ENCODE data around the gene PERM1. TPM values are rescaled to one million over a fixed set of nuclear protein-coding genes. Genes with fewer than 3 reads are reported as not detected.

Gene PERM1
- total RNA-seq, 4 donors from 2014 or later, result 0.94 TPM; not detected in 3

DNA sequence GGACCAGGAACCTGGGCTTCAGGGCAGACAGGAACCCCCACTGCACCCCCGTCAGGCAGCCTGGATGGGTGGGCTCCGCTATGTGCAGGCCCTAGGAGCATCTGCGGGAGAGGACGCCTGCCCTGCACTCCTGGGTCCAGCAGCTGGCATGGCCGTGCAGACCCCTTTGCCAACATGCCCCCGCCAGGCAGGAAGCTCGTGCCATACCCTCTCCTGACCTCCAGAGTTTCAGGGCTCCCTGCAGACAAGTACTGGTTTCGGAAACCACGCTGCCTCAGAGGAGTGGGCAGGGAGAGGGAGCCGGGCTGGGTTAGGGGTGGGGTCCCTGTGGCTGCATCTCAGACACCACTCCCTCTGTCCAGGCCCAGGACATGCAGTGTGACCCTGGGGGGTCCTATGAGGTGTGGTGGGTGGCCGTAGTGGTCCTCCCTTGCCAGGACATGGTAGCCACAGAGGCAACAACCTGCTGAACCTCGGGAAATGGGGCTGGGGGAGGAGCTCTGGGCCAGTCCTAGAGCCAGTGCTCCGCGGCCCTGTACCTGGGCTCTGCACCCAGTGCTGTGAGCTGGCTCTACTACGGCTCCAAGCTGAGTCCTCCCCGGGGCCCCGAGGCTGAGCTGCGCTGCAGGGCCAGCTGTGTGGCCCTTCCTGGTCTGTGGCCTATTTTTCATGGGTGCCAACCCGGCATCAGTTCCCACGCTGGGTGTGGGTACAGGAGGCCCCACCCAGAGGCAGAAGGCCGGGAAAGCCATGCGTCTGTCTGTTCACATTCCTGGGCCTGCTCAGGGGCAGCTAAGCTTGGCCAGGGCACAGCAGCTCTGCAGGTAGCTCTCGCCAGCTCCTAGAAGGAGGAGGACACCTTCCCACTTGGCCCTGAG, 14.2 kb downstream of the PERM1 start:
- TF ChIP-seq, protein P1, sequence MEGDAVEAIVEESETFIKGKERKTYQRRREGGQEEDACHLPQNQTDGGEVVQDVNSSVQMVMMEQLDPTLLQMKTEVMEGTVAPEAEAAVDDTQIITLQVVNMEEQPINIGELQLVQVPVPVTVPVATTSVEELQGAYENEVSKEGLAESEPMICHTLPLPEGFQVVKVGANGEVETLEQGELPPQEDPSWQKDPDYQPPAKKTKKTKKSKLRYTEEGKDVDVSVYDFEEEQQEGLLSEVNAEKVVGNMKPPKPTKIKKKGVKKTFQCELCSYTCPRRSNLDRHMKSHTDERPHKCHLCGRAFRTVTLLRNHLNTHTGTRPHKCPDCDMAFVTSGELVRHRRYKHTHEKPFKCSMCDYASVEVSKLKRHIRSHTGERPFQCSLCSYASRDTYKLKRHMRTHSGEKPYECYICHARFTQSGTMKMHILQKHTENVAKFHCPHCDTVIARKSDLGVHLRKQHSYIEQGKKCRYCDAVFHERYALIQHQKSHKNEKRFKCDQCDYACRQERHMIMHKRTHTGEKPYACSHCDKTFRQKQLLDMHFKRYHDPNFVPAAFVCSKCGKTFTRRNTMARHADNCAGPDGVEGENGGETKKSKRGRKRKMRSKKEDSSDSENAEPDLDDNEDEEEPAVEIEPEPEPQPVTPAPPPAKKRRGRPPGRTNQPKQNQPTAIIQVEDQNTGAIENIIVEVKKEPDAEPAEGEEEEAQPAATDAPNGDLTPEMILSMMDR (IDR thresholded peaks at IDR 0.05; ENCODE audit: low read depth), result no peak

DNA sequence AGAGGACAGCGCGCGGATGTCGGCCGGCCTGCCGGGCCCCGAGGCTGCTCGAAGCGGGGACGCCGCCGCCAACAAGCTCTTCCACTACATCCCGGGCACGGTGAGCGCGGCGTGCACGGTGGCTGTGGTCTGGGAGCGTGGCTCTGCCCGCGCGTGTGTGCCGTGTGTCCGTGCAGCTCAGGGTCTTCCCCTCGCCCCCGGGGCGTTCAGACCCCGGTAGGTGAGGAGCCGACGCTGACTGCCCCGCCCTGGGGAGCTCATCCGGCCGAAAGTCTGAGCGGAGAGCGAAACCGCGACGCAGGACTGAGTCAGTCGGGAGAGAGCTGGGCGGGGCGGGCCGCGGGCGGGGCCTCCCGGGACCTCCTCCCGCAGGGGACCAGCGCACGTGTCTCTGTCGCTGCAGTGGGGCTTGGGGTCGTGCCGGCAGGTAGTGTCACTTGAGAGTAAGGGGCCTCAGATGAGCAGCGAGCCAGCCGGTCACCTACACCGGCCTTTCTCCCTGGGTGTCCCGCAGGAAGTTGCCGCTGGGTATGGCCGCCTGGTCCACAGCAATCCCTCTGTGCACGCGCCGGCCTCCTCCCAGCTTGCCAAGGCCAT, 15.1 kb downstream of the PERM1 start:
- TF ChIP-seq, protein P1 (IDR thresholded peaks at IDR 0.05; ENCODE audit: low read depth), result no peak

DNA sequence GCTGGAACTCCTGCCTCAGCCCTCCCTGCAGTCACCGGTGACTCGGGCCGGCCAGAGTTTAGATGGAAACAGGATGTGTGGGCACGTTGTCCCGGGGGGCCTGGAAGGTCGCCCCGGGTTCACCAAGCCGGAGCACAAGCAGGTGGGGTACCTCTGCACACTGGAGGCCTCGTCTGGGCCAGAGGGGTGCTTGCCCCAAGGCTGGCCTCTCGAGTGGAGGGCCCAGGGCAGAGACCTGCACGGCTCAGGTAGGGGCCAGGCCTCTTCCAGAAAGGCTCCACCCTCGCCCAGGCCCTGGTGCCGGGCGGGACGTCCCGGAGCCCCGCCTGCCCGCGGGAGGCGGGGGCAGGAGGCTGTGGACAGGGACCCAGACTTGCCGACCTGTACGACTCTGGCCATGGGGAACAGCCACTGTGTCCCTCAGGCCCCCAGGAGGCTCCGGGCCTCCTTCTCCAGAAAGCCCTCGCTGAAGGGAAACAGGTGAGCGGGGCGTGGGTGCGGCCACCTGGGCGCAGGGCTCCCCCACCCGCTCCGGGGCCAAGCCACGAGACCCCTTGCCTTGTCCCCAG, 15.7 kb downstream of the PERM1 start, which contains the start of gene PLEKHN1:
TSS of gene PLEKHN1 (plus strand) at position 348 of the 569 bp plus-strand sequence. CDS start at position 398, 50 bp downstream.
- TF ChIP-seq, protein P1 (IDR thresholded peaks at IDR 0.05; ENCODE audit: low read depth), result no peak

DNA sequence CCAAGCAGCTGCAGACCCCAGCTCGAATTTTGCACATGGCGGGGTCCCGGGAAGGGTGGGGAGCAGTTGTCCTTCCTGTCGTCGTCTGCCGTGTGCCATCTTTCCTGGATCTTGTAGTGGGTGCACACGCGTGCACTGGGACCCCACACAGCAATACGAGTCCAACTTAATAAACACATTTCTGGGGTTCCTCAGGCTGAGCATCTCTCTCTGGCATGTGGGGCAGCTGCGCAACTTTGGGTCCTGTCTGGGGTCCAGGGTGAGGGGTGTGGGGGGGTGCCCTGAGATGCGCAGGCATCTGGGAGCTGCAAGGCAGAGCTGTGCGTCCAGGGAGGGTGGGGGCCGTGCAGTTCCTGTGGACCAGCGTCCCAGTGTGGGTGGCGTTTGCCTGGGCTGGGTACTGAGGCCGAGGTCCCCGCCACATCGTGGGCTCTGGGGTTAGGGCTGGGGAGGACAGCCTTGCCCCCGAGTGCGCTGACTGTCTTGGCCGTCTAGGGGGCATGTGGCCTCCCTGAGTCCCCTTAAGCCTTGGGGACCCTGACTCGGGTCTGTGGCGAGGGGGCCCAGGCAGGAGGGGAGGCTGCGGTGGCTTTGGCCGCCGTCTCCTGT, 16.3 kb downstream of the PERM1 start:
- TF ChIP-seq, protein P1 (IDR thresholded peaks at IDR 0.05; ENCODE audit: low read depth), result no peak

DNA sequence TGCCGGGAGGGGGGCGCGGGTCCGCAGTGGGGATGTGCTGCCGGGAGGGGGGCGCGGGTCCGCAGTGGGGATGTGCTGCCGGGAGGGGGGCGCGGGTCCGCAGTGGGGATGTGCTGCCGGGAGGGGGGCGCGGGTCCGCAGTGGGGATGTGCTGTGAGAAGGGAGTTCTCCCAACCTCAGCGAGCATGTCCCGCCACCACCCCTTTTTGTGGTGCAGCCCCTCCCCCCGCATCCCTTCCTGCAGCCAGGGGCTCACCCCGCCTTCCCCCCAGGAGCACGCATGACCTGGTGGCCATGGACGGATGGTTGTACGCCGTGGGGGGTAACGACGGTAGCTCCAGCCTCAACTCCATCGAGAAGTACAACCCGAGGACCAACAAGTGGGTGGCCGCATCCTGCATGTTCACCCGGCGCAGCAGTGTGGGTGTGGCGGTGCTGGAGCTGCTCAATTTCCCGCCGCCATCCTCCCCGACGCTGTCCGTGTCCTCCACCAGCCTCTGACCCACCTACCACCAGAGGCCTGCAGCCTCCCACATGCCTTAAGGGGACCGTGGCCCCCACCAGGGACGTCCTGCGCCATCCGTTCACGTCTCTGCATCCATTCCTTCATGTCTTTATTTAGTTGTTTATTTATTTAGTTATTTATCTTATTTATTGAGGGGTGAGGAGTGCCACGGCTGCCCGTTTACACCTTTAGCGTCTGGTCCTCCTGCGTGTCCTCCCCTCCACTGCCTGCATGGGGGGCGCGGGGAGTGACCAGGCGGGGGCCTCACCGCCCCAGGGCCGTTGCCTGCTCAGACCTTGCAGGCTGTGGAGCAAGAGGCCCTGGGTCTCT, 17.0 kb downstream of the PERM1 start:
- TF ChIP-seq, protein P1 (IDR thresholded peaks at IDR 0.05; ENCODE audit: low read depth), result no peak

DNA sequence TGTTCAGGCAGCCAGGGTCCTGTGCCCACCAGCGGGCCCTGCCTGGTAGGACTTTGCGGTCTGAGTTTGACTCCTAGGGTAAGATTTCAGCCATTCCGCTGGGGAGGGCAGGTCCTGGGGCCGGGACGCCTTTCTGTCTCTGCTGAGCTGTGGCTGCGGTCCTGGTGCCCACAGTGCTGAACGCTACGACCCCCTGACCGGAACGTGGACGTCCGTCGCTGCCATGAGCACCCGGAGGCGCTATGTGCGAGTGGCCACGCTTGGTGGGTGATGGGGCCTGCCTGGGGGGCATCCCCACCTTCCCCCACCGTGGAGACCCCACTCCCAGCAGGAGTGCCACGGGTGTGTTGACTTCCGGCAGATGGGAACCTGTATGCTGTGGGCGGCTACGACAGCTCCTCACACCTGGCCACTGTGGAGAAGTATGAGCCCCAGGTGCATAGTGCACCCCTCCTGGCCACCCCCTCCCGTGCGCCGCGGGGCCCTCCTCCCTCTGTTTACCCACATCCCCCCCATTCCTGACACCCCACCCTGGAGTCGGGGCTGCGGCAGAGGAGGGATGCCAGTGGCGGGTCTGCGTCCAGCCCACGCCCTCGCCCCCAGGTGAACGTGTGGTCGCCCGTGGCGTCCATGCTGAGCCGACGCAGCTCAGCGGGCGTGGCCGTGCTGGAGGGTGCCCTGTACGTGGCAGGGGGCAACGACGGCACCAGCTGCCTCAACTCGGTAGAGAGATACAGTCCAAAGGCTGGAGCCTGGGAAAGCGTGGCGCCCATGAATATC, 18.0 kb downstream of the PERM1 start:
- TF ChIP-seq, protein P1 (IDR thresholded peaks at IDR 0.05; ENCODE audit: low read depth), result no peak
